ENCODE data around the gene FBXW2.

The FBXW2 gene

GRCh38 chr9:120714088-120714845 is 78.9 kb downstream of the FBXW2 start, which contains the start of gene MEGF9:
MEGF9 (minus strand) TSS chr9:120714470; CDS start chr9:120714358, 112 bp downstream.
- in situ Hi-C loops (cut with HindIII; ENCODE audit: low sequenced_read_pairs) = no loop called here
- TF ChIP-seq CTCF (IDR thresholded peaks at IDR 0.05; ENCODE audit: low read depth, low read length, missing control alignments) = no peak

GRCh38 chr9:120713257-120714087 is 79.7 kb downstream of the FBXW2 start:
- H3K4me3 ChIP-seq (ENCODE audit: low read depth, low read length) = peak overlapping the region; percentile 59
- in situ Hi-C loops (cut with HindIII; ENCODE audit: low sequenced_read_pairs) = no loop called here
- no peak for TF ChIP-seq CTCF (IDR thresholded peaks at IDR 0.05; ENCODE audit: low read depth, low read length, missing control alignments)
- DNase-seq (ENCODE audit: low read depth) = no peak

More at GRCh38 chr9:120714088-120714845, 78.9 kb downstream of the FBXW2 start, which contains the start of gene MEGF9:
- peak; percentile 95 for DNase-seq (ENCODE audit: low read depth)
- peak within 1 kb of the TSS; percentile 59 for H3K4me3 ChIP-seq (ENCODE audit: low read depth, low read length)

GRCh38 chr9:120712539-120713031 is 80.6 kb downstream of the FBXW2 start:
- in situ Hi-C loops (cut with HindIII; ENCODE audit: low sequenced_read_pairs) = no loop called here
- no peak for TF ChIP-seq CTCF (IDR thresholded peaks at IDR 0.05; ENCODE audit: low read depth, low read length, missing control alignments)
- peak overlapping the region; percentile 59 for H3K4me3 ChIP-seq (ENCODE audit: low read depth, low read length)
- DNase-seq (ENCODE audit: low read depth) = no peak

GRCh38 chr9:120711841-120712538 is 81.2 kb downstream of the FBXW2 start:
- in situ Hi-C loops (cut with HindIII; ENCODE audit: low sequenced_read_pairs) = no loop called here
- no peak for DNase-seq (ENCODE audit: low read depth)
- peak overlapping the region; percentile 59 for H3K4me3 ChIP-seq (ENCODE audit: low read depth, low read length)
- no peak for TF ChIP-seq CTCF (IDR thresholded peaks at IDR 0.05; ENCODE audit: low read depth, low read length, missing control alignments)

GRCh38 chr9:120711354-120711753 is 81.9 kb downstream of the FBXW2 start:
- no peak for TF ChIP-seq CTCF (IDR thresholded peaks at IDR 0.05; ENCODE audit: low read depth, low read length, missing control alignments)
- in situ Hi-C loops (cut with HindIII; ENCODE audit: low sequenced_read_pairs) = no loop called here
- no peak for DNase-seq (ENCODE audit: low read depth)
- H3K4me3 ChIP-seq (ENCODE audit: low read depth, low read length) = peak overlapping the region; percentile 59

All from astrocyte of the cerebellum (primary cell).